GM19238 (cell line): ENCODE measurements around the gene SPHK2.
"Not testable (repeated sequence)": the region's sequence is repeated elsewhere in the genome, so short reads cannot be mapped to it uniquely, and the experiment has no call there.

ENCODE experiments used
- DNase-seq: peaks from one replicate; pipeline ENCODE4 v3.0.0; 2011; ENCODE audit warnings: low spot score; ENCODE audit not compliant: insufficient read length

SPHK2 gene

GRCh38 chr19:48658483-48658882 is 39.2 kb downstream of the SPHK2 start:
- no peak for DNase-seq

- no peak for DNase-seq
Observed at GRCh38 chr19:48659768-48660167, 40.5 kb downstream of the SPHK2 start.

DNA sequence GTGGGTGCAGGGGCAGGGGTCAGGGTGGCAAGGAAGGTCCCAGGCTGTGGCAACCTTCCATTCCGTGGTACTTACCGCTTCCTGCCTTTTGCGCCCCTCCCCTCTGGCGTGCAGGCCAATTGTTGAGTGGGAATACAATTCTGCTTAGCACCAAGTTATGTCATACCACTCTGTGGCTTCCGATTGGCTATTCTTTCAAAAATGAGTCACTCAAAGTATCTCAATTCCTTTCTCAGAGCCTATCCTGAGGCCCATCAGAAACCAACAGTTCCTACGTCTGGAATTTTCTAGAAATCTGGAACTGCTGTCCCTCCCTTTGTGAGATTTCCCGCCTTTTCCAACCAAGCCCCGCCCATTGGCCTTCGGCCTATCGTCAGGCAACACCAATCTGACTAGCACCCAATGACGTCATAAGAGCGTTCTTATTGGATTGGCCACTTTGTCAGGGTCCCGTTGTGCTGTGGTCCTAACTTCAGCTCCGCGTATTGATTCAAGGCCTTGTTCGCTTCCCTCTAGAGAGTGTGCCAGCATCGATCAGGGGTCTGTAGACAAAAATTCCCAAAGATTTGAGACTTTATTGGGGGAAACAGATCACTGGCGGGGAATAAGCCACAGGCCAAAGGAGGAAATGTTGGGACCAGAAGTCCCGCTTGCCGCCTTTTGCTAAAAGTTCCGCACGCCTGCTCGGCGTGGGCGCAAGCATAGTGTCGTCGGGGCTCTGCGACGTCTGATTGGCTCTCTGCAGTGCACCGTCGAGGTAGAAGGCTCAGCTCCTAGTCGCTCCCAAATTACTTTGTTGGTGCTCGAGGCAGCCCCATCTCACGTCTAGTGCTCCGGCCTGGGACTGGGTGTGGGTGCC is 41.8 kb downstream of the SPHK2 start:
- DNase-seq: peak; percentile 99

- no peak for DNase-seq
Observed at GRCh38 chr19:48661711-48662090, 42.4 kb downstream of the SPHK2 start.

DNA sequence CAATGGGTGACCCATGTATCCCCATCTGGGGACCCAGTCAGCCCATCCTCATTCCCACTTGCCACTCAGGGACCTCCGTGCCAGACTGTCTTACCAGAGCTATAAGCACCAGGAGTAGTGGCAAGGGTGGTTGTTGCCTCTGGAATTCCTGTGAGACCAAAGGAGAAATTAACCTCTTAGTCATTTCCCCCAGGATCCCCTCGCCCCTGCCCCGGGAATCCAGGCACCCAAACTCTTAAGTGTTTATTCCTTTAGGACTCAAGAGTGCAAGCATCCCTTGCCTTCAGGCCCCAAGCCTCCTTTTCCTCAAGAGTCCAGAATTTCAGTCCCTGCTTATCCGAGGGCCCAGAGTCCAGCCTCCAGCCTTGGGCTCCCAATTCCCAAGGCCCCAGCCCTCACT is 44.4 kb downstream of the SPHK2 start:
- no peak for DNase-seq

DNA sequence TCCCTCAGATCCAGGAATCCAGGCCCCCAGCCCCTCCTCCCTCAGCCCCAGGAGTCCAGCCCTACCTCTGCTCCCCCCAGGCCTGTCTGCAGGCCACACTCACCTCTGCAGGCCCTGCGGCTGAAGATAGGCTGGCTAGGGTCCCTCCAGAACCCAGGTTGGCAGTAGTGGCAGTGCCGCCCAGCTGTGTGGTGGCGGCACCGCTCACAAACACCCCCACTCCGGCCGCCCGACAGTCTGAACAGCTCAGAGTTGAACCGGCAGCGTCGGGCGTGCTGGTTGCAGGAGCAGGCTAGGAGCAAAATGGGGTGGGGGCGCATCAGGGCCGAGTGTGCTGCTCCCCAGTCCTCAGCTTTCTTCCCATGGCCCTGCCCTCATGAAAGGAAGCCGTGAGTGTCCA is 45.2 kb downstream of the SPHK2 start:
- DNase-seq: no peak

DNA sequence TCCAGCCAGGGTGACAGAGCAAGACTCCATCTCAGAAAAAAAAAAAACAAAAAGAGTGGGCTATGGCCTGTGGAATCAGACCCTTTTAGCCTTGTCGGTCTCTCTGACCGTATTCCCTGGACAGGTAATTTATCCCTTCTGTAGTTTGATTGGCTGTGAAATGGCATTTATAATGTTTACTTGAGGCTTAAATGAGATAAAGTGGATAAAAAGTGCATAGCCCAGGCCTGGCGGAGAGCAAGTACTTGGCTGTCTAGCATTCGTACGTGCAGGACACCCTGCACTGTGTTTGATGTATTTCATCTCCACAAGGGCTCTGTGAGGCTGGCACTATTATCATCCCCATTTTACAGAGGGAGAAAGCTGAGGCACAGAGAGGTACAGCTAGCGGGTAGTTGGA is 46.5 kb downstream of the SPHK2 start:
- DNase-seq: no peak

DNA sequence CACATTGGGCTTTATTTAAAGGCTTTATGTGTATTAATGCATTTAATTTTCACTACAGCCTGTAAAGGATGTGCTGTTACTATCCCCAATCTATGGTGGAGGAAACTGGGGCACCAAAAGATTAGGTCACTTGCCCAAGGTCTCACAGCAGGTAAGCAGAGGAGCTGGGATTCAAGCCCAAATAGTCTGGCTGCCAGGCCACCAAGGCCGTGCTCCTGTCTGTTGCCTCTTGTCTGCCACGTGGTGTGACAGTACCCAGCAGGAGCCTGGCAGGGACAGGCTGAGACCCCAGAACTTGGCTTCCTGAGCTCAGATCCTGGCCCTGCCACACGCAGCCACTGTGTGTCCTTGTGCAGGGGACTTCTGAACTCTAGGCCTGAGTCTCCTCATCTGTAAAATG is 49.0 kb downstream of the SPHK2 start:
- DNase-seq: no peak

DNA sequence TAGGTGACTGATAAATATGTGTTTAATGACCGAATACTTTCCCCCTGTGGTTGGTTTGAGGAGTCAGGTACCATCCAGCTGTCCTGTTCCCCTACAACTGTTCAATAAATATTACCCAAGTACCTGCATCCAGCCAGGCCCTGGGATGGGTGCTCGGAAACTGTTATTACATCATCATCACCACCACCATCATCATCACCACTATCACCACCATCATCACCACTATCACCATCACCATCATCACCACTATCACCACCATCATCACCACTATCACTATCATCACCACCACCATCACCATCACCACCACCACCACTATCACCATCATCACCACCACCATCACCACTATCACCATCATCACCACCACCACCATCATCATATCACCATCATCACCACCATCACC is 49.5 kb downstream of the SPHK2 start:
- no peak for DNase-seq

- DNase-seq: no peak
Observed at GRCh38 chr19:48669903-48670668, 50.8 kb downstream of the SPHK2 start.

DNA sequence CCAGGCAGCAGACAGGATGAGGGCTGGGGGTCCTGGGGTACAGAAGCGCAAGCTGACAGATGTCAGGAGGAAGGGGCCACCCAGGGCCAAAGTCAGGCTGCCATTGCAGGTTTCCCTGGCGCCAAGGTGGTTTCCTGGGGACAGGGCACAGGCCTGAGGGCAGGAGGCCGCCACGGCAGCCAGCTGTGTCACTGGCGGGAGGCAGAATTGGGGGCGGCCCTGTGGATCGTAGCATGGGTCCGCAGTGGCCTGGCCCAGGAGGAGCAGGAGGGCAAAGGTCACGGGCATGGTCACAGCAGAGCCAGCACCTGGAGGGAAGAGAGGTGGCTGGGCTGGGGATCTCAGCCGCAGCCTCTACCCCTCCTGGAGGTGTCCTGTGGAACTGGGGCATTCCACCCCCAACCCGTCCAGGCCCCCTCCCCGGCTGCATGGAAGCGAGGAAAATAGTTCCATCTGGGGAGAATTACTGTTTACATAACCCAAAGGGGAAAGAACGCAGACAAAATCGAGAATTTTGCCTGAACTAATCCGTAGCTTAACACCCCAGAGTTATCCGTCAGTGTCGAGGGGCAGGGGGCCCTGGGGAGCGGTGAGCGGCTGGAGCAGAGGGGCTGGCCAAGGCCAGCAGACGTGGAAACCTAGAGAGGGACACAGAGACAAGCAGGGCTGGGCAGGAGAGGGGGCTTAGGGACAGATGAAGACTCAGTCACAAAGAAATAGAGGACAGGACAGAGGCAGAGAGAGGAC is 51.6 kb downstream of the SPHK2 start:
- DNase-seq: no peak

DNA sequence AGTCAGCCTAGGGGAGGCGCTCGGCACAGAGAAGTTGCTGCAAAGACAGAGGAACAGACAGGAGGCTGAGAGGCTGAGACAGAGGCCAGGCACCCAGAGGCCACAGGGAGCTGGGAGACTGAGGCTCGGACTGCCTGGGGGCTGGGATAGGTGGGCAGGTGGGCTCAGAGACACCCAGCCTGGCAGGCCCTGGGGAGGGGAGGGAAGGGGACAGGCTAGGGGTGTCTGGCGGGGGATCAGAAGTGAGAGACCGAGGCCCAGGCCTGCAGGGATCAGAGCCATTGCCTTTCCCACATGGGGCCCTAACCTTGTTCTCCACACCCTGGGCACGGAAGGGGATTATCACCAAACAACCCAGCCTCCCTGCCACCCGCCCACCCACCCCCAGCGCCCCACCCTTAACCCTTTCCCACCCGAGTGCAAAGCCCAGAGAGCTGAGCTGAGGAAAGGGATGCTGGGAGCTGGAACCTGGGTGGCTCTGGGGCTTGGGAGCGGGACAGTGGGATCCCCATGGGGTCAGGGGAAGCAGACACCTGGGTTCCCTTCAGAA is 52.2 kb downstream of the SPHK2 start:
- no peak for DNase-seq

DNA sequence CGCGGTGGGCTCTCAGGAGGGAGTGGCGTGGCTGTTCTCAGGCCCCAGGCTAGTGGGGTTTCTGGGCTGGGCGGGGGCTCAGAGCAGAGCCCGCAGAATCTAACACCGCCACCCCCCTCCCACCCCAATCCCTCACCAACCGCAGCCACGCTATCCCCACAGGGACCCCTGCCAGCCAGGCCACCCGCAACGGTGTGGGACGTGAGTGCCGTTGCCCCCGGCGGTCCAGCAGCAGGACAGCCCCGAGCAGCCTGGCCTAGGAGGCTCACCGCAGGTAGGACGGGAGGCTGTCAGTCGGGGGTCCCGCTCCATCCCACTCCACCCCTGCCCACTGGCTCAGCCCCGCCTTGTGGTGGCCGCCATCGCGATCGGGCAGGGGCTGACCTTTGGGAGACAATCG is 53.7 kb downstream of the SPHK2 start, which contains the start of gene NTN5:
Gene NTN5, minus strand, starts transcription at position 24 of the 400 bp plus-strand sequence. CDS start 2,031 bp downstream, outside the sequence.
- DNase-seq: no peak

DNA sequence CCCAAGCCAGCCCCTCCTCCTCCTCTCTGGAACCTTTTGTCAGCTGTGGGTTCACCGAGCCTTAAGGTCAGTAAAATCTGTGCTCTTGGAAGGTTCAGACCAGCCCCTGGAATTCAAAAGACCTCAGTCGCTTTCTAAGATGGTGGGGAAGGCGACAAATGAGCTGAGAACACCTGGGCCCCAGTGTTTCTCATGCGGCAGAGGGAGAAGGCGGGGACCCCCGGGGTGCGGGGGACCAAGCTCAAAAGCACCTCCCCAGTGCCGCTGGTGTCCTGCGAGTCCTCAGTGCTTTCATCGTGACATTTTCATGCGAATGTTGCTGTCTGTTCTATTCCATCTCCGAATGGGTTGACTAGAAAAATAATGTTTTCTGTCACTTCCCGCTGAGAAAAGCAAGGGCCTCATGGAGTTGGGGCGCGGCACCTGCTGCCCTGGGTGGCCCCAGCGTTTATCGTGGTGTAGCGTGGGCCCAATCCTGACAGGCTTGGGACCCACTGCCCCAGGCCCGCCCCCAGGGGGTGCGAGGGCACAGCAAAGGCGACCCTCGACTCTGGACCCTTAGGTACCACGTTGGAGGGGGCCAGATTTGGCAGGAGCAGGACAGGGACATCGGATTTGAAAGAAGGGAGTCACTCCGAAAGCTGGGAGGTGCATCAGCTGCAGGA is 54.3 kb downstream of the SPHK2 start:
- DNase-seq: no peak

GRCh38 chr19:48674216-48674809 is 55.0 kb downstream of the SPHK2 start:
- no peak for DNase-seq

DNA sequence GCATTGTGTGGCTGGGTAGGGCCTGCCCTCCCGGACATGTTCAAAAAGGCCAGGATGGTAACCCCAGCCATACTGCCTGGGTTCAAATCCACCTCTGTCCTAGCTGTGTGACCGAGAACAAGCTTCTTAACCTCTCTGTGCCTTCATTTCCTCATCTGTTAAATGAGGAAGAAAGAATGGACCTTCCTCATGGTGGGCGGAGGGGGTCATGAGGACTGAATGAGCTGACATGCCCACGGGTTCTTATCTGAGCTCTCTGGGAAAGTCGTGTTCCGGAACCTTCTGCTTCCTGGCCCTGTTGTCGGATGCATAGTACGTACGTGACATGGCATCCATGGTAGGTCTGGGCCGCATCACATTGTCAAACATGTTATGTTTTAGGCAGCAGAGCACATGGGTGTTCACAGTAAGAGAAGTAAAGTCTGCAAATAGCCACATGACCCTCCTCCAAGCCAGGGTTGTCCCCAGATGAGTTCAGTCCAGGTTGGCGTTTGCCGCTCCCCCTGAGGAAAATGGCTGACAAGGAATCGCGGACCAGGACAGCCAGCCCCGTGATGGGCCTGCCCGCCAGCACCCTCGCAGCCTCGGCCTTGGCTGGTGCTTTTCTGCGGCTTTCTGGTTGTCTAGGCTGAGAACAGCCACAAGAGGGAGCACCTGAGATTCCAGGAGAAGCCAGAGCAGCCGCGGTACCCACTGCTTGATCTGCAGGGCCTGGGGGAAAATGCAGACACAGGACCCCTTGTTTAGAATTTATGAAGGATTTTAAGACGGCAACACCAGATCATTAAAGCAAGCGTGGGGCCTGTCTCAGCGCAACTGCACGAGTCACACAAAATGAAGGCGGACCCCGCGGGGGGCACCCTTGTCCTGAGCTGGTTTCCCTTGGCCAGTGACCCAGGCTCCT is 55.9 kb downstream of the SPHK2 start:
- peak; percentile 93 for DNase-seq

DNA sequence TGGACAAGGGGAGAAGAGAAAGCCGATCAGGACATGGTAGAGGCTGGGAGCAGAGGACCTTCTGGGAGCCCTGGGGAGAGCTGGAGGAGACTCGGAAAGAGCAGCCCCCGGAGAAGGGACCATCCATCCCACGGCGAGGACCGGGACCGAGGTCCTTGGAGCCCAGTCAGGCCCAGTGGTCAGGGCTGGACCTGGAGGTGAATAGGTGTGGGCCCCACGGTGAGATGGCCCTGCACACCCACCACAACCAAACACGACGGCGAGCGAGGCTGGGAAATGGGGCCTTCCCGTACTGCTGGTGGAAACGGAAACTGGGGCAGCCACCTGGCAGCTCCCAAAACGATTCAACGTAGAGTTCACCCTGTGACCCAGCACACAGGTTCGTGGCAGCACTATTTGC is 57.2 kb downstream of the SPHK2 start:
- DNase-seq: no peak

DNA sequence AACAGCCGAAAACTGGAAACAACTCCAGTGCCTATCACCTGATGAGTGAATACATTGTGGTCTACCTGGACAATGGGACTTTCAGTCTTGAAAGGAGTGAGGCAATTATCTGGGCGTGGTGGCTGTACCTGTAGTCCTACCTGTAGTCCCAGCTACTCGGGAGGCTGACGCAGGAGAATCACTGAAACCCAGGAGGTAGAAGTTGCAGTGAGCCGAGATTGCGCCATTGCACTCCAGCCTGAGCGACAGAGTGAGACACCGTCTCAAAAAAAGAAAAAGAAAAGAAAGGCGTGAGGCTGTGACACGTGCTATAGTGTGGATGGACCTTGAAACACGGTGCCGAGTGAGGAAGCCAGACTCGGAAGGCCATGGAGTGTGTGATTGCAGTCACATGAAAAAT is 57.6 kb downstream of the SPHK2 start:
- DNase-seq: no peak

- DNase-seq: no peak
Observed at GRCh38 chr19:48678201-48678600, 58.9 kb downstream of the SPHK2 start.

DNA sequence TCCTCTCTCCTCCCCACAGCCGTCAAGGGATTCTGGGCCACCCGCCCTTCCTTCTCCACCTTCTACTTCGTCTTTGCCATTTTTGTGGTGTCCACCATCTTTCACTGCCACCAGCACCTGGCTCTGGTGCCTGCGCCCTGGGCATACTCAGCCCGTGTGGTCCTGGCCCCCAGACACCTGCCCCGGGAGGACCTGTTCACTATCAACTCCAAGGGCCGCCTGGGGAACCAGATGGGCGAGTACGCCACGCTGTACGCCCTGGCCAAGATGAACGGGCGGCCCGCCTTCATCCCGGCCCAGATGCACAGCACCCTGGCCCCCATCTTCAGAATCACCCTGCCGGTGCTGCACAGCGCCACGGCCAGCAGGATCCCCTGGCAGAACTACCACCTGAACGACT is 60.7 kb downstream of the SPHK2 start:
- DNase-seq: not testable (repeated sequence)
